Suppressor macrophage treated with lipopolysaccharide for 1 hour (primary cell): ENCODE measurements around the gene C1QTNF4.
"Not testable (repeated sequence)": the region's sequence is repeated elsewhere in the genome, so short reads cannot be mapped to it uniquely, and the experiment has no call there.

Experiments
- DNase-seq, 3 donors: peaks; one replicate each; pipeline ENCODE4 v3.0.0-alpha.2; 2020 to 2022

C1QTNF4 gene

GRCh38 chr11:47565340-47566148, 28.7 kb downstream of the C1QTNF4 start, which contains the start of gene PTPMT1:
Gene PTPMT1, plus strand, starts transcription at chr11:47565599. Its CDS starts 24 bp downstream, at chr11:47565623.
- DNase-seq, result peak; percentile 83 to 94 (median 89)

GRCh38 chr11:47564933-47565339, 29.3 kb downstream of the C1QTNF4 start:
- DNase-seq, result no peak

GRCh38 chr11:47564366-47564765, 29.8 kb downstream of the C1QTNF4 start:
- DNase-seq, result not testable (repeated sequence)

DNA sequence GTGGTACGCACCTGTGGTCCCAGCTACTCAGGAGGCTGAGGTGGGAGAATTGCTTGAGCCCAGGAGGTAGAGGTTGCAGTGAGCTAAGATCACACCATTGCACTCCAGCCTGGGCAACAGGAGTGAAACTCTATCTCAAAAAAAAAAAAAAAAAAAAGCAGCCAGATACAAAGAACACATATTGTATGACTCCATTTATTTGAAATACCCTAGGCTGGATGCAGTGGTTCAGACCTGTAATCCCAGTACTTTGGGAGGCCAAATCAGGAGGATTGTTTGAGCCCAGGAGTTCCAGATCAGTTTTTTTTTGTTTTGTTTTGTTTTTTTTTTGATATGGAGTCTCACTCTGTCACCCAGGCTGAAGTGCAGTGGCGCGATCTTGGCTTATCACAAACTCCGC, 31.8 kb downstream of the C1QTNF4 start:
- not testable (repeated sequence) for DNase-seq

DNA sequence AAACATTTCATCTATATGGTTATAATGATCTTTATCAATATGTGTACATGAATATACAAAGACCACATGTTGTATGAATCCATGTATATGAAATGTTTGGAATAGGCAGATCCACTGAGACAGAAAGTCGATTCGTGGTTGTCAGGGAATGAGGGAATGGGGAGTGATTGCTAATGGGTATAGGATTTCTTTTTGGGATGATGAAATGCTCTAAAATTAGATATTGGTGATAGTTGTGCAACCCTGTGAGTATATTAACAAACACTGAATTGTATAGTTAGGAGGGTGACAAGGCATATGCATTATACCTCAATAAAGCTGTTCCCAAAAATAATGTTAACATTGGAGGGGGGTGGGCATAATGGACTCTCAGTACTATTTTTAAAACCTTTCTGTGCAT, 33.8 kb downstream of the C1QTNF4 start:
- no peak for DNase-seq

GRCh38 chr11:47558695-47559094, 35.5 kb downstream of the C1QTNF4 start:
- DNase-seq, result no peak

DNA sequence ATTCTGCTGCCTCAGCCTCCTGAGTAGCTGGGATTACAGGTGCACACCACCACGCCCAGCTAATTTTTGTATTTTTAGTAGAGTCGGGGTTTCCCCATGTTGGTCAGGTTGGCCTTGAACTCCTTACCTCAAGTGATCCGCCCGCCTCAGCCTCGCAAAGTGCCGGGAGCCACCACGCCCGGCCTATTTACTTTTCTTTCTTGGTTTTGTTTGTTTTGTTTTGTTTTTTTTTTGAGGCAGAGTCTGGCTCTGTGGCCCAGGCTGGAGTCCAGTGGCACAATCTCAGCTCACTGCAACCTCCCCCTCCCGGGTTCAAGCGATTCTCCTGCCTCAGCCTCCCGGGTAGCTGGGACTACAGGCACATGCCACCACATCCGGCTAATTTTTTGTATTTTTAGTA, 37.2 kb downstream of the C1QTNF4 start:
- DNase-seq, result not testable (repeated sequence)

DNA sequence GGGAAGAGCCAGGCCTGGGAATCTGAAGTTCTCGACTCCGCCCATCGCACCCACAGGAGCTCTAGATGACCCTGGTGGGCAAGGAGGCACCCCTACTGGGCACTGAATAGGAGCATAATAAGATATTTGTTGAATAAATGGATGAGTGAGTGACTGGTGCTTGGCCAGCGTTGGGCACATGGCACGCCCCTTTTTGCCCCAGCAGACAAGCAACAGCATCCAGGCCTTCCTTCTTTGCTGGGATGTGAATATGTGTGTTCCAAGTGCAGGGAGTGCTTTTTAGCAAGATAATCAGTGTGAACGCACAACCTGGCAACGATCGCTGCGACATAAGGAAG, 40.8 kb downstream of the C1QTNF4 start:
- DNase-seq, result no peak

GRCh38 chr11:47552566-47553405, 41.4 kb downstream of the C1QTNF4 start, which contains the start of gene CELF1:
Gene CELF1, minus strand, starts transcription at chr11:47553132. Its CDS starts 53,609 bp downstream, at chr11:47499523.
- peak; percentile 94 to 98 (median 97) for DNase-seq

- peak in 2 of 3 donors; percentile 59 for DNase-seq
These were observed 42.1 kb downstream of the C1QTNF4 start for GRCh38 chr11:47552056-47552565.

GRCh38 chr11:47551086-47551485, 43.1 kb downstream of the C1QTNF4 start:
- DNase-seq, result peak; percentile 25 to 44 (median 44)

GRCh38 chr11:47550288-47551047, 43.7 kb downstream of the C1QTNF4 start:
- DNase-seq, result peak; percentile 35 to 70 (median 67)

DNA sequence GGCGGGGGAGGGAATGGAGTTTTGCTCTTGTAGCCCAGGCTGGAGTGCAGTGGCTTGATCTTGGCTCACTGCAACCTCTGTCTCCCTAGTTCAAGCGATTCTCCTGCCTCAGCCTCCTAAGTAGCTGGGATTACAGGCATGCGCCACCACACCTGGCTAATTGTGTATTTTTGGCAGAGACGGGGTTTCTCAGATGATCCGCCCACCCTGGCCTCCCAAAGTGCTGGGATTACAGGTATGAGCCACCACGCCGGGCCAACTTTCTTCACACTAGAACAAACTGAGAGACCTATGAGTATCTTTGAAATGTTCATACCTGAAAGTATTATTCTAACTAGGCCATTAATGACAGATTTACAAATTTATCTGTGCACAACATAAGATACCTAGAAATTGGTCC, 47.9 kb downstream of the C1QTNF4 start:
- not testable (repeated sequence) for DNase-seq

DNA sequence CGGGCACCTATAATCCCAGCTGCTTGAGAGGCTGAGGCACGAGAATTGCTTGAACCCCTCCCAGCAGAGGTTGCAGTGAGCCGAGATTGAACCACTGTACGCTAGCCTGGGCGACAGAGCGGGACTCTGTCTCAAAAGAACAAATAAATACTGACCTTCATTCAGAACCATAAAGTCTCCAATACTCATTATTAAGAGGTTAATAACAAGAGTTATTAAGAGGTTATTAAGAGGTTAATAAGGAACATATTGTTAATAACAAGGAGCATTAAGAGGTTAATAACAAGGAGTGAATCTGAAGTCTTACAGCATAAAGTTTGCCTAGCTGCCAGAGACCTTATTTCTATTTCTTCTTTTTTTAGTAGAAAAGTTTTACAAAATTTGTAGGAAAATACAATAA, 48.9 kb downstream of the C1QTNF4 start:
- no peak for DNase-seq

GRCh38 chr11:47541070-47541469, 53.1 kb downstream of the C1QTNF4 start:
- no peak for DNase-seq

DNA sequence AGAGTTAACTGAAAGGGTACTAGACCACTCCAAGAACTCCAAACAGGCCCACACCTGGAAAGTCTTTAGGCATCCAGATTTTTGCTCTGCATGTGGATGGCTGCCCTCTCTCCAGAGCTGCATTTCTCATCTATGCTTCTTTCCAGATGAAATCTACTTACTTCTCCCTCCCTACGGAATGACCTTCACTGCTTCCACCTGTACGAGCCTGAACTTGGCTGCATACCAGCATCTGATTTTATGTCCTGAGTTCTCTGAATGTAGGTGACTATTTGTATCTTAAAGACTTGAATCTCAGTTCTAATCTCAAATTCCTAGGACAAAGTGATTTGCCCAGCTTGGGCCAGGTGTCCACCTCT, 54.6 kb downstream of the C1QTNF4 start:
- no peak for DNase-seq
